RWPE1 (cell line): ENCODE results near the gene SDK2.

Source experiments
- CTCF ChIA-PET: fragments of 350-600 bp; sonication (Branson Sonifier 250); formaldehyde crosslinking; extraction: SDS; loops from one replicate; lab custom pipeline; 2021; lab: Yijun Ruan, JAX
- POLR2A ChIA-PET: fragments of 400-600 bp; formaldehyde crosslinking; extraction: SDS; loops from one replicate; lab custom pipeline; 2020; ENCODE audit warnings: antibody characterized with exemption; ENCODE audit not compliant: low non-redundant PET; lab: Yijun Ruan, JAX
- DNase-seq: peaks from one replicate; pipeline ENCODE4 v3.0.0; 2012; ENCODE audit warnings: low spot score
- H3K27ac ChIP-seq: fragments of 450-650 bp; 2 replicates; pipeline ENCODE4 v1.5.1; 2017
- TF ChIP-seq, protein P1 (sequence below): fragments of 450-650 bp; conservative IDR thresholded peaks from 2 replicates; pipeline ENCODE4 v1.5.1; 2017; ENCODE audit warnings: low read depth, mild to moderate bottlenecking

The SDK2 gene

DNA sequence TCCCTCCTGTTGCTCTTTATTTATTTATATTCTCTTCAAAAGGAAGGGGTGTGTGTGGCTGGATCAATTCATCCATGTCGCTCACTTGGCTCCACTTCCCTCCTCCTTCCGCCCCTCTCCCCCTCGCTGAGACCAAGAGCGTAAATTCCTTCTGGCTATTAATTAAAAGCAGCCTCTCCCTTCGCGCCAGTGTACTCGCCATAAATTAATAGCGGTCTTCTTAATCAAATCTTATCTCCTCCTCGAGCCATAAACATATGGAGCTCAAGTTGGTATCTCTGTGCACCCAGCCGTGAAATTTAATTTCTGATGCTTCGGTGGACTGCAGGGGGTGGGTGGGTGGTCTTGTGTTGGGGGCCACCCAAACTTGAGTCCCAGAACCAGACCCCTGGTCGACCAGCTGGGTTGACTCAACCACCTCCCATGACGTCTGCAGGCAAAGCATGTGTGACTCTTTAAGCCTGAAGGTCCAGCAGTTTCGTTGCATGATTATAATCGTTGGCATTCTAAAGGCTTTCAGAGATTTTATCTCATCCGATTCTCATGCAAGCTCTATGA, 57.9 kb downstream of the SDK2 start:
- H3K27ac ChIP-seq, result no peak overlapping the region
- CTCF ChIA-PET, result interaction anchor here (1.0 to 1.4 kb wide), 2 partner anchors 124 to 157 kb away, joined by 3 read pairs; no protein-coding TSS in a partner anchor
- TF ChIP-seq, protein P1, sequence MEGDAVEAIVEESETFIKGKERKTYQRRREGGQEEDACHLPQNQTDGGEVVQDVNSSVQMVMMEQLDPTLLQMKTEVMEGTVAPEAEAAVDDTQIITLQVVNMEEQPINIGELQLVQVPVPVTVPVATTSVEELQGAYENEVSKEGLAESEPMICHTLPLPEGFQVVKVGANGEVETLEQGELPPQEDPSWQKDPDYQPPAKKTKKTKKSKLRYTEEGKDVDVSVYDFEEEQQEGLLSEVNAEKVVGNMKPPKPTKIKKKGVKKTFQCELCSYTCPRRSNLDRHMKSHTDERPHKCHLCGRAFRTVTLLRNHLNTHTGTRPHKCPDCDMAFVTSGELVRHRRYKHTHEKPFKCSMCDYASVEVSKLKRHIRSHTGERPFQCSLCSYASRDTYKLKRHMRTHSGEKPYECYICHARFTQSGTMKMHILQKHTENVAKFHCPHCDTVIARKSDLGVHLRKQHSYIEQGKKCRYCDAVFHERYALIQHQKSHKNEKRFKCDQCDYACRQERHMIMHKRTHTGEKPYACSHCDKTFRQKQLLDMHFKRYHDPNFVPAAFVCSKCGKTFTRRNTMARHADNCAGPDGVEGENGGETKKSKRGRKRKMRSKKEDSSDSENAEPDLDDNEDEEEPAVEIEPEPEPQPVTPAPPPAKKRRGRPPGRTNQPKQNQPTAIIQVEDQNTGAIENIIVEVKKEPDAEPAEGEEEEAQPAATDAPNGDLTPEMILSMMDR, result no peak
- POLR2A ChIA-PET, result interaction anchor here (0.6 kb wide), 1 partner anchor 16 kb away, joined by 4 read pairs; no protein-coding TSS in a partner anchor
- DNase-seq, result no peak

DNA sequence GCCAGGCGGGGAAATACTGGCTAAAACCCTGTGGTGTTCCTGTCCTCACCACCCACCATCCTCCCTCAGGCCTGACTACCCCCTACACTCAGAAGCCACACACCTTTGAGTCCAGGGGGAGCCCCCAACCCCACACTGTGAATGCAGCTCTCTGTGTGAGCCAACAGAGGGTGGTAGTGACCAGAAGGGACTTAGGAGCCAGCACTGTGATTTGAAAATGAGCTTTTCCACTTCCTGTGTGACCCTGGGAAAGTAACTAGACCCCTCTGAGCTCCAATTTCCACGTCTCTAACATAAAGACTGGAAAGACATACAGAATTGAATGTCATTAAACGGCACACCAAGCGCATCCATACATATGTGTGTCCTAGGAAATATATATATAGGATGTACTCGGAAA, 58.7 kb downstream of the SDK2 start:
- CTCF ChIA-PET, result interaction anchor here (0.7 to 1.4 kb wide), 4 partner anchors 61 to 400 kb away, joined by 3 read pairs; no protein-coding TSS in a partner anchor
- POLR2A ChIA-PET, result no interaction called here

DNA sequence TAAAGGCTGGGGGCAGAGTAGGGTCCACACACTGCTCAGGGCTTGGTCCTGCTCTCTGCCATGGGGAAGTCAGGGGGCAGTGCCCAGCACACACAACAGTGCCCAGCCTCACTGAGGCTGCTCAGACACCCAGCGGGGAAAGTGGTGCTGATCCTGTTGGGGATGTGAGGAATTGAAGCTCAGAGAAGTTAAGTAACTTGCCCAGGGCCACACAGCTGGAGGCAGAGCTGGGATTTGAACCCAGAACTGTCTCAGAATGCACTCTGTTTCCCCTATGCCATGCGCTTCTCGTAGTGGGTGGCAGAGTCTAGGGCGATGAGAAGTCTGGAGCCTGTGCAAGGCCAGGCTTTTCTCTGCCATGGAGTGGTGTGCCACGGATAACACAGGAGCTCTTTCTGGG, 59.3 kb downstream of the SDK2 start:
- H3K27ac ChIP-seq, result no peak overlapping the region
- TF ChIP-seq, protein P1, result no peak
- no peak for DNase-seq
- POLR2A ChIA-PET, result no interaction called here
- CTCF ChIA-PET, result interaction anchor here (0.7 to 1.1 kb wide), 2 partner anchors 61 to 400 kb away, joined by 3 read pairs; no protein-coding TSS in a partner anchor

More for the DNA sequence above, 58.7 kb downstream of the SDK2 start:
- DNase-seq, result no peak
- TF ChIP-seq, protein P1, result no peak
- no peak overlapping the region for H3K27ac ChIP-seq

DNA sequence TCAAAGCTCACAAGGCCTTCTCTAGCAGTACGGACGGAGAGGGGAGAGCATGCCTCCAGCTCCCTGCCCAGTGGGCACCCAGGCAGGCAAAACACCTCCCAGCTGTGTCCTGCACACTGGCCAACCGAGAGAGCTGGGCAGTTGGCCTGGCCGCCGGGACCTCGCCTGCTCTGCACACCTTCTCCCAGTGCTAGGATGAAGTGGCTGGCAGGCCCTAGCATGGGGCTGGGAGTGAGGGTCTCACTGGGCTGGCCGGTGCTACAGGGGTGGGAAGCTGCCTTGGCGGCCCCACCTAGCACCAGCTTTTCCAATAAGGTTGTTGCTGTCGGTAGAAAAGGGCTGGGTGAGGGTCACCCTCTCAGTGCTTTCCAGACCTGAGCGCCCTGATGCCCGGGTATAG, 60.2 kb downstream of the SDK2 start:
- ChIA-PET CTCF (interaction anchor here (1.0 kb wide), 1 partner anchor 154 kb away, joined by 3 read pairs; no protein-coding TSS in a partner anchor), POLR2A (no interaction called here)
- H3K27ac ChIP-seq, result no peak overlapping the region
- DNase-seq, result no peak
- TF ChIP-seq, protein P1, result no peak

DNA sequence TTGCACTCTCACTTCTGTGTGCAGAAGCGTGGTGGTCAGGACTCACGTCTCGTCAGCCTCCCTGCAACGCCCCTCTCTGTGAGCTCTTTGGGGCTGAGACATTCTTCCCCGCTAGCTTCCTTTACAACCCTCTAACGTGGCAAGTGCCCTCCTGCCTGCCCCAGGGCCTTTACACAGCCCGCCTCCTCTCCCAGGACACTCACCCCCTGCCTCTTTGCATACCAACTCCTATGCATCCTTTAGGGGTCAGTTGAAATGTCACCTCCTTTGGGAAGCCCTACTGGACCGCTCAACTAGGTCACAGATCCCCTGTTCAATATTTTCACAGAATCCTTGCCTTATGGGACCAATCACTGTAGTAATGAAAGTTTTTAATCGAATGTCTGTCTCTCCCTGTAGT, 61.4 kb downstream of the SDK2 start:
- TF ChIP-seq, protein P1, result no peak
- no peak for DNase-seq
- ChIA-PET CTCF (interaction anchor here (0.7 kb wide), 1 partner anchor 173 kb away, joined by 4 read pairs; no protein-coding TSS in a partner anchor), POLR2A (no interaction called here)
- H3K27ac ChIP-seq, result no peak overlapping the region

DNA sequence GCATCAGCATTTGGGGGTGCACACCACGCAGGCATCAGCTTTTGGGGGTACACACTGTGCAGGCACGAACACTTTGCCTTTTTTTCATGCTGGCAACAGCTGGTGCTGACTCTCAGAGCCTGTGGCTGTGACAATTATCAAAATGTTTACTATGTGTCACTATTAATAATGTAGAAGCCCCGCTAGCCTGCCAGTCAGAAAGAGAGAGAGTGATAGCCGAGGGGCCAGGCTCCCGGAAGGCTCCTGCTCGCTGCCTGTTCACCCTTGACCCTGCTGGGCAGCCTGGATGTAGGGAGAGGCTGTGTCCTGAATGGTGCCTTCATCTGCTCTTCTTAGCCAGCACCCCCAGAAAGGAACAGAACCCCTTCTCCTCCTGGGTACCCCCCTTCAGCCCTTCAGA, 61.9 kb downstream of the SDK2 start:
- TF ChIP-seq, protein P1, result no peak
- POLR2A ChIA-PET, result no interaction called here
- CTCF ChIA-PET, result no interaction called here

More for the DNA sequence above, 61.9 kb downstream of the SDK2 start:
- H3K27ac ChIP-seq, result no peak overlapping the region
- DNase-seq, result no peak
